Measurements from ENCODE around the gene PTAFR.
A peak's percentile ranks its signal among the peaks of the same experiment; 100 is the strongest.

The PTAFR gene

GRCh38 chr1:28161751-28162150 is 14.7 kb downstream of the PTAFR start:
- Histone ChIP-seq H3K4me1 (no peaks in the 10 kb centered on the region), H3K4me3 (no peak overlapping the region), H3K9me3 (no peaks in the 10 kb centered on the region), H3K36me3 (no peaks in the 10 kb centered on the region), H3K27ac (no peak overlapping the region), H3K27me3 (no peaks in the 10 kb centered on the region)
- intact Hi-C loops (cut with DNase I; ENCODE audit: low total_unique reads), result no loop called here
- no peak for DNase-seq
- TF ChIP-seq CTCF (IDR thresholded peaks at IDR 0.05), result no peak

DNA sequence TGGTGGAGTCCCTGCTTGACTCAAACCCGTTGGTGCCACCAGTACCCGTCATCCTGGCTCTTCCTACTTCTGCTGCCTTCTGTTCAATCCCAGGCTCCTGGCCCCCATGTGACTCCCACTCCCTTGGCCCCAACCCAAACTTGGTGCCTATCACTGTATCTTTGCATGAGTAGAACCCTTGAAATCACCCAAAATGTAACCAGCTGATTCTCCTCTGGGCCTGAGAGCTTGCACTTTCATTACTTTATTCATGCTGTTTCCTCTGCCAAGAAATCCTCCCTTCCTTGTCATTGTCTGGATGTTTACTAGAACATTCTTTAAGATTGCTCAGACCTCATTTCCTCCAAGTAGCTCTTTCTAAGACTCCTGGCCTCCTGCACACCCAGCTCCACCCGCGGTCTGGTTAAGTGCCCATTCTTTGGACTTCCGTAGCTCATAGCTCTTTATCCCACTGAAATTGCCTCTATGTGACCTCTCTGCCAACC is 15.7 kb downstream of the PTAFR start:
- no peak overlapping the region for H3K4me3 ChIP-seq
- no peaks in the 10 kb centered on the region for H3K27me3 ChIP-seq
- H3K27ac ChIP-seq, result no peak overlapping the region
- no peaks in the 10 kb centered on the region for H3K36me3 ChIP-seq
- intact Hi-C loops (cut with DNase I; ENCODE audit: low total_unique reads), result no loop called here
- no peaks in the 10 kb centered on the region for H3K4me1 ChIP-seq
- H3K9me3 ChIP-seq, result no peaks in the 10 kb centered on the region
- DNase-seq, result peak in 1 of 2 donors; percentile 45
- TF ChIP-seq CTCF (IDR thresholded peaks at IDR 0.05), result no peak

- Histone ChIP-seq H3K4me1 (no peaks in the 10 kb centered on the region), H3K4me3 (no peak overlapping the region), H3K36me3 (no peaks in the 10 kb centered on the region), H3K9me3 (no peaks in the 10 kb centered on the region), H3K27ac (no peak overlapping the region), H3K27me3 (no peaks in the 10 kb centered on the region)
- no peak for TF ChIP-seq CTCF (IDR thresholded peaks at IDR 0.05)
- no peak for DNase-seq
- intact Hi-C loops (cut with DNase I; ENCODE audit: low total_unique reads), result no loop called here
Observed at GRCh38 chr1:28159680-28160079, 16.8 kb downstream of the PTAFR start.

GRCh38 chr1:28159243-28159642 is 17.2 kb downstream of the PTAFR start:
- Histone ChIP-seq H3K27ac (no peak overlapping the region), H3K27me3 (no peaks in the 10 kb centered on the region), H3K9me3 (no peaks in the 10 kb centered on the region), H3K36me3 (no peaks in the 10 kb centered on the region), H3K4me1 (no peaks in the 10 kb centered on the region), H3K4me3 (no peak overlapping the region)
- intact Hi-C loops (cut with DNase I; ENCODE audit: low total_unique reads), result no loop called here
- no peak for TF ChIP-seq CTCF (IDR thresholded peaks at IDR 0.05)
- no peak for DNase-seq

GRCh38 chr1:28157894-28158293 is 18.6 kb downstream of the PTAFR start:
- TF ChIP-seq CTCF (IDR thresholded peaks at IDR 0.05), result no peak
- intact Hi-C loops (cut with DNase I; ENCODE audit: low total_unique reads), result no loop called here
- Histone ChIP-seq H3K4me3 (no peak overlapping the region), H3K36me3 (no peaks in the 10 kb centered on the region), H3K4me1 (no peaks in the 10 kb centered on the region), H3K27ac (no peak overlapping the region), H3K27me3 (no peaks in the 10 kb centered on the region), H3K9me3 (no peaks in the 10 kb centered on the region)
- no peak for DNase-seq

DNA sequence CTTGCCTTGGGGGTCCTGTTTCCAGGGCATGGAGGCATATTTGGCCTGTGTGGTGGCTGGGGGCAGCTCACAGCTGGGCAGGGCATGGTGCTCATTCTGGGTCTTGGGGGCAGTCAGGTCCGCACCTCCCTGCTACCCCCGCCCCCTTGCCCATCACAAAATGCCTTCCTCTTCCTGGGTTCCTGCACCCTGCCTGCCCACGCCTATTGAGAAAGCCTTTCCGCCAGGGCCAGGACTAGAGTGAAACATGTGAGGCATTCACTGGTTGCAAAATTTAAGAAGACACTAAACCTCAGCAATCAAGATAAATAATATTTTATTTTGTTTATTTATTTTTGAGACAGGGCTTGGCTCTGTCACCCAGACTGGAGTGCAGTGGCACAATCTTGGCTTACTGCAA is 19.7 kb downstream of the PTAFR start:
- Histone ChIP-seq H3K27ac (no peak overlapping the region), H3K27me3 (no peaks in the 10 kb centered on the region), H3K9me3 (no peaks in the 10 kb centered on the region), H3K4me3 (no peak overlapping the region), H3K36me3 (no peaks in the 10 kb centered on the region), H3K4me1 (no peaks in the 10 kb centered on the region)
- TF ChIP-seq CTCF (IDR thresholded peaks at IDR 0.05), result no peak
- peak in 1 of 2 donors; percentile 54 for DNase-seq
- intact Hi-C loops (cut with DNase I; ENCODE audit: low total_unique reads), result no loop called here
